ENCODE measurements around the gene IL12RB2. TPM values are rescaled to one million over a fixed set of nuclear protein-coding genes. Genes with fewer than 3 reads are reported as not detected.

The IL12RB2 gene
- polyA plus RNA-seq, 4 donors, result 0.21 to 0.54 (median 0.52) TPM; not detected in 1

- DNase-seq, result no peak
- H3K4me1 ChIP-seq (ENCODE audit: control insufficient read depth in 3 of 3, insufficient read depth in 2 of 3, low read depth in 1 of 3, low read length in 2 of 3), result no peaks in the 10 kb centered on the region
- WGBS, 3 donors, result 23 to 54% (median 27%) methylated on average over 1 of the region's 1 CpG
- H3K36me3 ChIP-seq (ENCODE audit: control insufficient read depth in 3 of 3, insufficient read depth in 2 of 3, low read depth in 1 of 3, low read length in 3 of 3), result no peaks in the 10 kb centered on the region
- no peaks in the 10 kb centered on the region for H3K27me3 ChIP-seq (ENCODE audit: control insufficient read depth in 3 of 3, insufficient read depth in 3 of 3, low read length in 3 of 3)
- H3K4me3 ChIP-seq (ENCODE audit: low read depth in 1 of 3, low read length in 3 of 3), result no peak overlapping the region
- FAIRE-seq, result no peak
- no peaks in the 10 kb centered on the region for H3K9me3 ChIP-seq (ENCODE audit: control insufficient read depth in 2 of 2, insufficient read depth in 1 of 2, low read depth in 1 of 2, low read length in 1 of 2)
- no peak overlapping the region for H3K27ac ChIP-seq (ENCODE audit: low read depth in 1 of 3, low read length in 2 of 3)
These were observed 60.4 kb downstream of the IL12RB2 start for GRCh38 chr1:67368046-67368514.

GRCh38 chr1:67371043-67371442 is 63.4 kb downstream of the IL12RB2 start:
- no peaks in the 10 kb centered on the region for H3K4me1 ChIP-seq (ENCODE audit: control insufficient read depth in 3 of 3, insufficient read depth in 2 of 3, low read depth in 1 of 3, low read length in 2 of 3)
- no peak for FAIRE-seq
- no peaks in the 10 kb centered on the region for H3K36me3 ChIP-seq (ENCODE audit: control insufficient read depth in 3 of 3, insufficient read depth in 2 of 3, low read depth in 1 of 3, low read length in 3 of 3)
- H3K27ac ChIP-seq (ENCODE audit: low read depth in 1 of 3, low read length in 2 of 3), result no peak overlapping the region
- DNase-seq, result no peak
- no peaks in the 10 kb centered on the region for H3K9me3 ChIP-seq (ENCODE audit: control insufficient read depth in 2 of 2, insufficient read depth in 1 of 2, low read depth in 1 of 2, low read length in 1 of 2)
- no peaks in the 10 kb centered on the region for H3K27me3 ChIP-seq (ENCODE audit: control insufficient read depth in 3 of 3, insufficient read depth in 3 of 3, low read length in 3 of 3)
- WGBS, 3 donors, result 90 to 94% (median 91%) methylated on average over 2 of the region's 2 CpGs
- H3K4me3 ChIP-seq (ENCODE audit: low read depth in 1 of 3, low read length in 3 of 3), result no peak overlapping the region

- Histone ChIP-seq H3K27me3 (ENCODE audit: control insufficient read depth in 3 of 3, insufficient read depth in 3 of 3, low read length in 3 of 3) (no peaks in the 10 kb centered on the region), H3K9me3 (ENCODE audit: control insufficient read depth in 2 of 2, insufficient read depth in 1 of 2, low read depth in 1 of 2, low read length in 1 of 2) (no peaks in the 10 kb centered on the region), H3K4me3 (ENCODE audit: low read depth in 1 of 3, low read length in 3 of 3) (no peak overlapping the region), H3K4me1 (ENCODE audit: control insufficient read depth in 3 of 3, insufficient read depth in 2 of 3, low read depth in 1 of 3, low read length in 2 of 3) (no peaks in the 10 kb centered on the region), H3K27ac (ENCODE audit: low read depth in 1 of 3, low read length in 2 of 3) (no peak overlapping the region), H3K36me3 (ENCODE audit: control insufficient read depth in 3 of 3, insufficient read depth in 2 of 3, low read depth in 1 of 3, low read length in 3 of 3) (no peaks in the 10 kb centered on the region)
- no peak for FAIRE-seq
- DNase-seq, result no peak
- 79 to 84% (median 80%) methylated on average over 5 of the region's 5 CpGs for WGBS, 3 donors
These were observed 64.0 kb downstream of the IL12RB2 start for GRCh38 chr1:67371681-67372080.

- DNase-seq (no peak), FAIRE-seq (no peak)
- H3K4me3 ChIP-seq (ENCODE audit: low read depth in 1 of 3, low read length in 3 of 3), result no peak overlapping the region
- WGBS, 3 donors, result 37 to 65% (median 42%) methylated on average over 3 of the region's 3 CpGs
- no peak overlapping the region for H3K27ac ChIP-seq (ENCODE audit: low read depth in 1 of 3, low read length in 2 of 3)
- no peaks in the 10 kb centered on the region for H3K4me1 ChIP-seq (ENCODE audit: control insufficient read depth in 3 of 3, insufficient read depth in 2 of 3, low read depth in 1 of 3, low read length in 2 of 3)
- H3K36me3 ChIP-seq (ENCODE audit: control insufficient read depth in 3 of 3, insufficient read depth in 2 of 3, low read depth in 1 of 3, low read length in 3 of 3), result no peaks in the 10 kb centered on the region
- H3K9me3 ChIP-seq (ENCODE audit: control insufficient read depth in 2 of 2, insufficient read depth in 1 of 2, low read depth in 1 of 2, low read length in 1 of 2), result no peaks in the 10 kb centered on the region
- no peaks in the 10 kb centered on the region for H3K27me3 ChIP-seq (ENCODE audit: control insufficient read depth in 3 of 3, insufficient read depth in 3 of 3, low read length in 3 of 3)
These were observed 64.5 kb downstream of the IL12RB2 start for GRCh38 chr1:67372136-67372535.

GRCh38 chr1:67372898-67373297 is 65.2 kb downstream of the IL12RB2 start:
- no peak for FAIRE-seq
- Histone ChIP-seq H3K27ac (ENCODE audit: low read depth in 1 of 3, low read length in 2 of 3) (no peak overlapping the region), H3K36me3 (ENCODE audit: control insufficient read depth in 3 of 3, insufficient read depth in 2 of 3, low read depth in 1 of 3, low read length in 3 of 3) (no peaks in the 10 kb centered on the region)

GRCh38 chr1:67376381-67376780 is 68.7 kb downstream of the IL12RB2 start:
- Histone ChIP-seq H3K9me3 (ENCODE audit: control insufficient read depth in 2 of 2, insufficient read depth in 1 of 2, low read depth in 1 of 2, low read length in 1 of 2) (no peaks in the 10 kb centered on the region), H3K27me3 (ENCODE audit: control insufficient read depth in 3 of 3, insufficient read depth in 3 of 3, low read length in 3 of 3) (no peaks in the 10 kb centered on the region), H3K36me3 (ENCODE audit: control insufficient read depth in 3 of 3, insufficient read depth in 2 of 3, low read depth in 1 of 3, low read length in 3 of 3) (no peaks in the 10 kb centered on the region), H3K27ac (ENCODE audit: low read depth in 1 of 3, low read length in 2 of 3) (no peak overlapping the region), H3K4me1 (ENCODE audit: control insufficient read depth in 3 of 3, insufficient read depth in 2 of 3, low read depth in 1 of 3, low read length in 2 of 3) (no peaks in the 10 kb centered on the region), H3K4me3 (ENCODE audit: low read depth in 1 of 3, low read length in 3 of 3) (no peak overlapping the region)
- DNase-seq (no peak), FAIRE-seq (no peak)
- whole genome bisulfite sequencing, 3 donors, result 39 to 59% (median 40%) methylated on average over 3 of the region's 3 CpGs

More at GRCh38 chr1:67372898-67373297, 65.2 kb downstream of the IL12RB2 start:
- H3K4me3 ChIP-seq (ENCODE audit: low read depth in 1 of 3, low read length in 3 of 3), result no peak overlapping the region
- no peaks in the 10 kb centered on the region for H3K4me1 ChIP-seq (ENCODE audit: control insufficient read depth in 3 of 3, insufficient read depth in 2 of 3, low read depth in 1 of 3, low read length in 2 of 3)
- no peak for DNase-seq
- H3K27me3 ChIP-seq (ENCODE audit: control insufficient read depth in 3 of 3, insufficient read depth in 3 of 3, low read length in 3 of 3), result no peaks in the 10 kb centered on the region
- H3K9me3 ChIP-seq (ENCODE audit: control insufficient read depth in 2 of 2, insufficient read depth in 1 of 2, low read depth in 1 of 2, low read length in 1 of 2), result no peaks in the 10 kb centered on the region

GRCh38 chr1:67377253-67377652 is 69.6 kb downstream of the IL12RB2 start:
- 94 to 97% (median 94%) methylated on average over 1 of the region's 1 CpG for WGBS, 3 donors
- FAIRE-seq, result no peak

GRCh38 chr1:67381154-67381553 is 73.5 kb downstream of the IL12RB2 start:
- H3K4me3 ChIP-seq (ENCODE audit: low read depth in 1 of 3, low read length in 3 of 3), result no peak overlapping the region
- no peaks in the 10 kb centered on the region for H3K36me3 ChIP-seq (ENCODE audit: control insufficient read depth in 3 of 3, insufficient read depth in 2 of 3, low read depth in 1 of 3, low read length in 3 of 3)
- H3K27me3 ChIP-seq (ENCODE audit: control insufficient read depth in 3 of 3, insufficient read depth in 3 of 3, low read length in 3 of 3), result no peaks in the 10 kb centered on the region
- DNase-seq (no peak), FAIRE-seq (no peak)
- H3K27ac ChIP-seq (ENCODE audit: low read depth in 1 of 3, low read length in 2 of 3), result no peak overlapping the region
- H3K9me3 ChIP-seq (ENCODE audit: control insufficient read depth in 2 of 2, insufficient read depth in 1 of 2, low read depth in 1 of 2, low read length in 1 of 2), result peaks cover 2 to 19% of the 10 kb centered on the region in 2 donors
- no peaks in the 10 kb centered on the region for H3K4me1 ChIP-seq (ENCODE audit: control insufficient read depth in 3 of 3, insufficient read depth in 2 of 3, low read depth in 1 of 3, low read length in 2 of 3)
- WGBS, 3 donors, result 81 to 90% (median 83%) methylated on average over 4 of the region's 4 CpGs

More at GRCh38 chr1:67377253-67377652, 69.6 kb downstream of the IL12RB2 start:
- H3K36me3 ChIP-seq (ENCODE audit: control insufficient read depth in 3 of 3, insufficient read depth in 2 of 3, low read depth in 1 of 3, low read length in 3 of 3), result no peaks in the 10 kb centered on the region
- no peak for DNase-seq
- H3K27ac ChIP-seq (ENCODE audit: low read depth in 1 of 3, low read length in 2 of 3), result no peak overlapping the region
- H3K9me3 ChIP-seq (ENCODE audit: control insufficient read depth in 2 of 2, insufficient read depth in 1 of 2, low read depth in 1 of 2, low read length in 1 of 2), result no peaks in the 10 kb centered on the region
- H3K4me1 ChIP-seq (ENCODE audit: control insufficient read depth in 3 of 3, insufficient read depth in 2 of 3, low read depth in 1 of 3, low read length in 2 of 3), result no peaks in the 10 kb centered on the region
- H3K4me3 ChIP-seq (ENCODE audit: low read depth in 1 of 3, low read length in 3 of 3), result no peak overlapping the region
- no peaks in the 10 kb centered on the region for H3K27me3 ChIP-seq (ENCODE audit: control insufficient read depth in 3 of 3, insufficient read depth in 3 of 3, low read length in 3 of 3)

GRCh38 chr1:67382292-67382691 is 74.6 kb downstream of the IL12RB2 start:
- no peaks in the 10 kb centered on the region for H3K27me3 ChIP-seq (ENCODE audit: control insufficient read depth in 3 of 3, insufficient read depth in 3 of 3, low read length in 3 of 3)
- no peak overlapping the region for H3K27ac ChIP-seq (ENCODE audit: low read depth in 1 of 3, low read length in 2 of 3)
- no peak overlapping the region for H3K4me3 ChIP-seq (ENCODE audit: low read depth in 1 of 3, low read length in 3 of 3)
- no peaks in the 10 kb centered on the region for H3K4me1 ChIP-seq (ENCODE audit: control insufficient read depth in 3 of 3, insufficient read depth in 2 of 3, low read depth in 1 of 3, low read length in 2 of 3)
- peaks cover 2 to 19% of the 10 kb centered on the region in 2 donors for H3K9me3 ChIP-seq (ENCODE audit: control insufficient read depth in 2 of 2, insufficient read depth in 1 of 2, low read depth in 1 of 2, low read length in 1 of 2)
- DNase-seq, result no peak
- no peak for FAIRE-seq
- WGBS, 3 donors, result 88 to 96% (median 93%) methylated on average over 1 of the region's 1 CpG
- H3K36me3 ChIP-seq (ENCODE audit: control insufficient read depth in 3 of 3, insufficient read depth in 2 of 3, low read depth in 1 of 3, low read length in 3 of 3), result no peaks in the 10 kb centered on the region
